Smooth muscle cell (in vitro differentiated cells): ENCODE measurements around the gene PLPP3. TPM values are rescaled to one million over a fixed set of nuclear protein-coding genes. Genes with fewer than 3 reads are reported as not detected.
A peak's percentile ranks its signal among the peaks of the same experiment; 100 is the strongest.

ENCODE experiments used
- DNase-seq: peaks from one replicate; lab custom pipeline; 2025; ENCODE audit not compliant: unreplicated experiment; lab: John Stamatoyannopoulos, UW
- H2AFZ ChIP-seq: fragments of 200-600 bp; sonication (generic); 2 replicates; pipeline ENCODE4 v1.6.0; 2016; ENCODE audit warnings: antibody characterized with exemption, low read depth, mild to moderate bottlenecking
- H3F3A ChIP-seq: fragments of 200-600 bp; sonication (generic); 2 replicates; pipeline ENCODE4 v1.6.0; 2017; ENCODE audit warnings: antibody characterized with exemption, low read depth
- H3K27ac ChIP-seq: fragments of 200-600 bp; sonication (generic); 2 replicates; pipeline ENCODE4 v1.5.1; 2016; ENCODE audit warnings: low read depth, mild to moderate bottlenecking
- H3K27me3 ChIP-seq: fragments of 200-600 bp; sonication (generic); 2 replicates; pipeline ENCODE4 v1.6.1; 2016; ENCODE audit warnings: low read depth, mild to moderate bottlenecking
- H3K36me3 ChIP-seq: fragments of 200-600 bp; sonication (generic); 2 replicates; pipeline ENCODE4 v1.5.1; 2016; ENCODE audit warnings: low read depth
- H3K4me1 ChIP-seq: fragments of 200-600 bp; sonication (generic); 2 replicates; pipeline ENCODE4 v1.5.1; 2016; ENCODE audit warnings: low read depth
- H3K4me2 ChIP-seq: fragments of 200-600 bp; sonication (generic); 2 replicates; pipeline ENCODE4 v1.6.0; 2016; ENCODE audit warnings: mild to moderate bottlenecking
- H3K4me3 ChIP-seq: fragments of 200-600 bp; sonication (generic); 2 replicates; pipeline ENCODE4 v1.5.1; 2016; ENCODE audit warnings: mild to moderate bottlenecking
- H3K79me2 ChIP-seq: fragments of 200-600 bp; sonication (generic); 2 replicates; pipeline ENCODE4 v1.6.0; 2016; ENCODE audit warnings: low read depth, mild to moderate bottlenecking
- H3K9ac ChIP-seq: fragments of 200-600 bp; sonication (generic); 2 replicates; pipeline ENCODE4 v1.6.0; 2016; ENCODE audit warnings: low read depth
- H3K9me3 ChIP-seq: fragments of 200-600 bp; sonication (generic); replicated peaks from 2 replicates; pipeline ENCODE4 v1.5.1; 2016; ENCODE audit warnings: low read depth
- H4K20me1 ChIP-seq: fragments of 200-600 bp; sonication (generic); 2 replicates; pipeline ENCODE4 v1.6.0; 2016; ENCODE audit warnings: low read depth
- CTCF ChIP-seq: fragments of 200-600 bp; sonication (generic); IDR thresholded peaks from 2 replicates; pipeline ENCODE4 v1.5.1; 2017; ENCODE audit warnings: borderline replicate concordance, mild to moderate bottlenecking, antibody characterized with exemption; ENCODE audit not compliant: insufficient read depth, poor library complexity, severe bottlenecking
- WGBS: methylation state at CpG from one replicate; pipeline ENCODE4 v1.1.7; 2016; ENCODE audit warnings: low lambda C conversion rate; 5-methylcytosine and 5-hydroxymethylcytosine counted together
- polyA plus RNA-seq: library from polyadenylated mRNA; unstranded; fragments of >200 nt; fragmentation: Nextera tagmentation; extraction: Ambion mirVana; gene quantifications from 2 replicates; pipeline ENCODE4 v1.2.1, GENCODE V29; 2016
- total RNA-seq: library from RNA; depleted of rRNA; stranded (reverse); fragments of >200 nt; gene quantifications from 2 replicates; pipeline ENCODE4 v1.2.3, GENCODE V29; 2014

Gene PLPP3
- total and polyA plus RNA-seq, 2 experiments from 2014 or later, result 56.9 to 81.5 TPM

- 2% methylated on average over 60 of the region's 64 CpGs for WGBS
- no peak for DNase-seq
- H3K27ac ChIP-seq, result peak overlapping the region; percentile 59
Measured at GRCh38 chr1:56578138-56578962, 1.0 kb downstream of the PLPP3 start.

GRCh38 chr1:56577406-56578137 lies 1.8 kb downstream of the PLPP3 start:
- H3K27me3 ChIP-seq, result no peaks in the 10 kb centered on the region

More at GRCh38 chr1:56578138-56578962, 1.0 kb downstream of the PLPP3 start:
- H3K27me3 ChIP-seq, result no peaks in the 10 kb centered on the region
- H3K9me3 ChIP-seq, result no peaks in the 10 kb centered on the region
- H4K20me1 ChIP-seq, result peaks cover 51% of the 10 kb centered on the region
- H3K4me1 ChIP-seq, result peaks cover 30% of the 10 kb centered on the region
- no peak for TF ChIP-seq CTCF
- peak overlapping the region; percentile 58 for H3K9ac ChIP-seq
- no peaks in the 10 kb centered on the region for H3K36me3 ChIP-seq
- peak overlapping the region; percentile 83 for H2AFZ ChIP-seq
- peak overlapping the region; percentile 93 for H3K4me3 ChIP-seq
- H3F3A ChIP-seq, result peaks cover 6% of the 10 kb centered on the region
- peak overlapping the region; percentile 89 for H3K4me2 ChIP-seq
- H3K79me2 ChIP-seq, result peaks cover 56% of the 10 kb centered on the region

GRCh38 chr1:56576880-56577405 lies 2.4 kb downstream of the PLPP3 start:
- peak overlapping the region; percentile 93 for H3K4me3 ChIP-seq
- no peak for DNase-seq
- peak overlapping the region; percentile 28 for H3K9ac ChIP-seq
- no peaks in the 10 kb centered on the region for H3K27me3 ChIP-seq
- peak; percentile 32 for TF ChIP-seq CTCF
- peaks cover 70% of the 10 kb centered on the region for H3K79me2 ChIP-seq
- H3F3A ChIP-seq, result peaks cover 6% of the 10 kb centered on the region
- no peaks in the 10 kb centered on the region for H3K9me3 ChIP-seq
- H3K36me3 ChIP-seq, result no peaks in the 10 kb centered on the region
- no peak overlapping the region for H2AFZ ChIP-seq
- H3K4me2 ChIP-seq, result peak overlapping the region; percentile 89
- H3K4me1 ChIP-seq, result peaks cover 30% of the 10 kb centered on the region
- H4K20me1 ChIP-seq, result peaks cover 65% of the 10 kb centered on the region
- no peak overlapping the region for H3K27ac ChIP-seq
- 11% methylated on average over 1 of the region's 1 CpG for WGBS

More at GRCh38 chr1:56577406-56578137, 1.8 kb downstream of the PLPP3 start:
- Histone ChIP-seq H3F3A (peaks cover 6% of the 10 kb centered on the region), H3K4me1 (peaks cover 30% of the 10 kb centered on the region), H2AFZ (no peak overlapping the region), H3K36me3 (no peaks in the 10 kb centered on the region), H3K4me2 (peak overlapping the region; percentile 89), H3K27ac (peak overlapping the region; percentile 54), H3K9ac (peak overlapping the region; percentile 58), H3K9me3 (no peaks in the 10 kb centered on the region), H4K20me1 (peaks cover 58% of the 10 kb centered on the region), H3K4me3 (peak overlapping the region; percentile 93), H3K79me2 (peaks cover 64% of the 10 kb centered on the region)
- no peak for DNase-seq
- 5% methylated on average over 12 of the region's 12 CpGs for WGBS
- no peak for TF ChIP-seq CTCF
